ENCODE results near the gene STX8.
A peak's percentile ranks its signal among the peaks of the same experiment; 100 is the strongest.

The STX8 gene

GRCh38 chr17:9242497-9242881 lies 333.1 kb downstream of the STX8 start:
- no peak for DNase-seq (ENCODE audit: low read depth in 3 of 3, low spot score in 1 of 3)

GRCh38 chr17:9241774-9242496 lies 333.7 kb downstream of the STX8 start:
- DNase-seq (ENCODE audit: low read depth in 3 of 3, low spot score in 1 of 3) = no peak

GRCh38 chr17:9241371-9241712 lies 334.3 kb downstream of the STX8 start:
- DNase-seq (ENCODE audit: low read depth in 3 of 3, low spot score in 1 of 3) = no peak

- DNase-seq (ENCODE audit: low read depth in 3 of 3, low spot score in 1 of 3) = no peak
Observed at GRCh38 chr17:9240659-9241370, 334.8 kb downstream of the STX8 start.

- DNase-seq (ENCODE audit: low read depth in 3 of 3, low spot score in 1 of 3) = peak; percentile 26 to 58 (median 40)
Observed at GRCh38 chr17:9239793-9240658, 335.6 kb downstream of the STX8 start.

GRCh38 chr17:9239246-9239792 lies 336.3 kb downstream of the STX8 start:
- peak in 1 of 3 donors; percentile 12 for DNase-seq (ENCODE audit: low read depth in 3 of 3, low spot score in 1 of 3)

GRCh38 chr17:9238340-9239245 lies 337.0 kb downstream of the STX8 start:
- DNase-seq (ENCODE audit: low read depth in 3 of 3, low spot score in 1 of 3) = no peak

- no peak for DNase-seq (ENCODE audit: low read depth in 3 of 3, low spot score in 1 of 3)
Observed at GRCh38 chr17:9237661-9238301, 337.8 kb downstream of the STX8 start.

- no peak for DNase-seq (ENCODE audit: low read depth in 3 of 3, low spot score in 1 of 3)
Observed at GRCh38 chr17:9237053-9237410, 338.6 kb downstream of the STX8 start.

GRCh38 chr17:9236286-9237052 lies 339.2 kb downstream of the STX8 start:
- DNase-seq (ENCODE audit: low read depth in 3 of 3, low spot score in 1 of 3) = no peak

- DNase-seq (ENCODE audit: low read depth in 3 of 3, low spot score in 1 of 3) = no peak
Observed at GRCh38 chr17:9235346-9235745, 340.3 kb downstream of the STX8 start.

- no peak for DNase-seq (ENCODE audit: low read depth in 3 of 3, low spot score in 1 of 3)
Observed at GRCh38 chr17:9234389-9234945, 341.2 kb downstream of the STX8 start.

GRCh38 chr17:9233761-9234160 lies 341.9 kb downstream of the STX8 start:
- no peak for DNase-seq (ENCODE audit: low read depth in 3 of 3, low spot score in 1 of 3)

GRCh38 chr17:9233271-9233599 lies 342.4 kb downstream of the STX8 start:
- DNase-seq (ENCODE audit: low read depth in 3 of 3, low spot score in 1 of 3) = no peak

GRCh38 chr17:9232591-9233270 lies 342.9 kb downstream of the STX8 start:
- no peak for DNase-seq (ENCODE audit: low read depth in 3 of 3, low spot score in 1 of 3)

- no peak for DNase-seq (ENCODE audit: low read depth in 3 of 3, low spot score in 1 of 3)
Observed at GRCh38 chr17:9232155-9232475, 343.5 kb downstream of the STX8 start.

GRCh38 chr17:9231449-9232154 lies 344.0 kb downstream of the STX8 start:
- no peak for DNase-seq (ENCODE audit: low read depth in 3 of 3, low spot score in 1 of 3)

GRCh38 chr17:9230861-9231260 lies 344.8 kb downstream of the STX8 start:
- DNase-seq (ENCODE audit: low read depth in 3 of 3, low spot score in 1 of 3) = no peak
